Neuronal stem cell (in vitro differentiated cells): Measurements from ENCODE around the gene SCIN.

Source experiments
- DNase-seq: peaks from one replicate; pipeline ENCODE4 v3.0.0-alpha.2; 2013; ENCODE audit warnings: low spot score
- H2AFZ ChIP-seq: one replicate; pipeline ENCODE4 v1.6.1; 2013; ENCODE audit warnings: mild to moderate bottlenecking, low read length, inconsistent platforms
- H2AK5ac ChIP-seq: 2 replicates; pipeline ENCODE4 v1.6.1; 2013; ENCODE audit warnings: low read depth, mild to moderate bottlenecking, inconsistent platforms, low read length, moderate library complexity, mixed read lengths
- H2BK120ac ChIP-seq: 2 replicates; pipeline ENCODE4 v1.6.1; 2013; ENCODE audit warnings: low read depth, mild to moderate bottlenecking, inconsistent platforms, low read length, moderate library complexity, mixed read lengths
- H2BK12ac ChIP-seq: one replicate; pipeline ENCODE4 v1.6.1; 2013; ENCODE audit warnings: low read length, inconsistent platforms
- H2BK15ac ChIP-seq: 2 replicates; pipeline ENCODE4 v1.6.1; 2013; ENCODE audit warnings: mild to moderate bottlenecking, low read length, inconsistent platforms, mixed read lengths
- H2BK5ac ChIP-seq: one replicate; pipeline ENCODE4 v1.6.1; 2013; ENCODE audit warnings: inconsistent platforms, mild to moderate bottlenecking, low read length, moderate library complexity
- H3K14ac ChIP-seq: one replicate; pipeline ENCODE4 v1.6.1; 2013; ENCODE audit warnings: low read length, inconsistent platforms
- H3K18ac ChIP-seq: 2 replicates; pipeline ENCODE4 v1.6.1; 2013; ENCODE audit warnings: low read length, inconsistent platforms
- H3K23ac ChIP-seq: 2 replicates; pipeline ENCODE4 v1.6.1; 2013; ENCODE audit warnings: low read depth, mild to moderate bottlenecking, mixed read lengths, low read length, inconsistent platforms; ENCODE audit not compliant: poor library complexity
- H3K27ac ChIP-seq: replicated peaks from 3 replicates; pipeline ENCODE4 v1.5.1; 2013; ENCODE audit warnings: low read length, inconsistent platforms
- H3K27me3 ChIP-seq, 3 experiments: 2 replicates each; pipeline ENCODE4 v1.6.1; 2013; ENCODE audit warnings: low read length in 3 of 3, mild to moderate bottlenecking in 2 of 3, inconsistent platforms in 1 of 3, low read depth in 1 of 3, mixed read lengths in 1 of 3, moderate library complexity in 1 of 3; ENCODE audit not compliant: control insufficient read depth in 3 of 3, insufficient read depth in 3 of 3
- H3K36me3 ChIP-seq, 2 donors: replicated peaks in 1 of 2; 2 replicates each; pipeline ENCODE4 v1.6.1; 2013; ENCODE audit warnings: low read length in 2 of 2; ENCODE audit not compliant: control insufficient read depth in 2 of 2, insufficient read depth in 2 of 2
- H3K4ac ChIP-seq: 2 replicates; pipeline ENCODE4 v1.6.1; 2013; ENCODE audit warnings: inconsistent platforms, mild to moderate bottlenecking, low read length, moderate library complexity
- H3K4me1 ChIP-seq, 2 donors: 1 replicate in 1 of 2; 2 replicates in 1 of 2; pipeline ENCODE4 v1.6.1; 2013; ENCODE audit warnings: low read length in 2 of 2, low read depth in 1 of 2; ENCODE audit not compliant: control insufficient read depth in 2 of 2, insufficient read depth in 1 of 2
- H3K4me2 ChIP-seq: one replicate; pipeline ENCODE4 v1.6.1; 2013; ENCODE audit warnings: mild to moderate bottlenecking, low read length, inconsistent platforms; ENCODE audit not compliant: insufficient read depth, poor library complexity, severe bottlenecking
- H3K4me3 ChIP-seq, 2 donors: 2 replicates each; pipeline ENCODE4 v1.5.1; 2013; ENCODE audit warnings: low read length in 2 of 2, mild to moderate bottlenecking in 2 of 2, inconsistent platforms in 1 of 2, moderate library complexity in 1 of 2
- H3K79me1 ChIP-seq: one replicate; pipeline ENCODE4 v1.6.1; 2013; ENCODE audit warnings: low read depth, mild to moderate bottlenecking, inconsistent platforms, low read length, moderate library complexity
- H3K9ac ChIP-seq: one replicate; pipeline ENCODE4 v1.6.1; 2013; ENCODE audit warnings: mild to moderate bottlenecking, low read depth, low read length, inconsistent platforms; ENCODE audit not compliant: poor library complexity
- H3K9me3 ChIP-seq, 2 donors: replicated peaks in 1 of 2; 2 replicates each; pipeline versions ENCODE3 to v1.6.1; 2013; ENCODE audit warnings: low read length in 2 of 2, mild to moderate bottlenecking in 2 of 2, inconsistent platforms in 1 of 2, low read depth in 1 of 2, mixed read lengths in 1 of 2, moderate library complexity in 1 of 2; ENCODE audit not compliant: control insufficient read depth in 2 of 2, insufficient read depth in 1 of 2
- H4K8ac ChIP-seq: one replicate; pipeline ENCODE4 v1.6.1; 2013; ENCODE audit warnings: low read depth, mild to moderate bottlenecking, inconsistent platforms, low read length, moderate library complexity
- H4K91ac ChIP-seq: one replicate; pipeline ENCODE4 v1.6.1; 2013; ENCODE audit warnings: low read length, low read depth, mild to moderate bottlenecking, inconsistent platforms; ENCODE audit not compliant: poor library complexity
- WGBS, 2 donors: extraction: QIAGEN DNeasy Blood & Tissue Kit; methylation state at CpG; one replicate each; pipeline ENCODE4 v1.1.7; 2013; ENCODE audit warnings: missing lambda C conversion rate in 2 of 2, mixed read lengths in 1 of 2; ENCODE audit not compliant: insufficient read length in 2 of 2, insufficient replicate concordance in 1 of 2; ENCODE audit errors: extremely low coverage in 2 of 2; 5-methylcytosine and 5-hydroxymethylcytosine counted together

SCIN gene

DNA sequence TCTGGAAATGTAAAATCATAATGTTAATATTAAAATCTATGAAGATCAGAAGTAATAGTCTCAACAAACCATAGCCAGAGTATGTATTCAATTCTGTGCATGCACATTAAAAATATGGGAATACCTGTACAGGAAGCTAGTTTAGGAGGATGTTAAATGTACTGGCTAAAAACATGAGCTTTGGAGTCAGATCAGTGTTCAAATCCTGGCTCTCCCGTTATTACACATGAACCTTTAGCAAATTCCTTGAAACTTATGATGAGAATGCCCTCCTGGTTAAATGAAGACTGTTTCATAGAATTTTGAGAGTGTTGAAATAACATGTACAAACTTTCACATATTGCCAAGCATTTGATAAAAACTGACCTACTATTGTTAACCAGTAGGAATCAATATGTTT lies 121.5 kb downstream of the SCIN start:
- Histone ChIP-seq H3K4me3 (no peak overlapping the region), H3K23ac (no peak overlapping the region), H2AFZ (no peak overlapping the region), H3K79me1 (no peaks in the 10 kb centered on the region), H2BK12ac (no peak overlapping the region), H3K14ac (no peak overlapping the region), H3K27ac (no peak overlapping the region), H3K27me3 (no peaks in the 10 kb centered on the region), H2BK5ac (no peak overlapping the region), H4K91ac (no peak overlapping the region), H2BK120ac (no peak overlapping the region), H3K4me1 (no peaks in the 10 kb centered on the region), H3K9me3 (peaks cover 0 to 3% of the 10 kb centered on the region in 2 donors), H3K4me2 (no peak overlapping the region), H2BK15ac (no peak overlapping the region), H2AK5ac (no peak overlapping the region), H4K8ac (no peak overlapping the region), H3K9ac (no peak overlapping the region), H3K18ac (no peak overlapping the region), H3K36me3 (peaks cover 0 to 53% of the 10 kb centered on the region in 2 donors), H3K4ac (no peak overlapping the region)
- no peak for DNase-seq
- no CpG with 5 or more reads among the region's 1 CpG for WGBS, 2 donors

- Histone ChIP-seq H2BK12ac (no peak overlapping the region), H2BK5ac (no peak overlapping the region), H2AK5ac (no peak overlapping the region), H3K79me1 (no peaks in the 10 kb centered on the region), H3K36me3 (peaks cover 0 to 55% of the 10 kb centered on the region in 2 donors), H3K4me3 (no peak overlapping the region), H3K18ac (no peak overlapping the region), H3K23ac (no peak overlapping the region), H4K8ac (no peak overlapping the region), H3K4me1 (no peaks in the 10 kb centered on the region), H3K4ac (no peak overlapping the region), H3K9ac (no peak overlapping the region), H2BK15ac (no peak overlapping the region), H2BK120ac (no peak overlapping the region), H4K91ac (no peak overlapping the region), H3K14ac (no peak overlapping the region), H3K9me3 (peaks cover 0 to 3% of the 10 kb centered on the region in 2 donors), H3K4me2 (no peak overlapping the region), H3K27me3 (no peaks in the 10 kb centered on the region), H3K27ac (no peak overlapping the region), H2AFZ (no peak overlapping the region)
- no peak for DNase-seq
- WGBS, 2 donors = no CpG with 5 or more reads among the region's 3 CpGs
Measured at GRCh38 chr7:12692479-12693259, 122.1 kb downstream of the SCIN start.

DNA sequence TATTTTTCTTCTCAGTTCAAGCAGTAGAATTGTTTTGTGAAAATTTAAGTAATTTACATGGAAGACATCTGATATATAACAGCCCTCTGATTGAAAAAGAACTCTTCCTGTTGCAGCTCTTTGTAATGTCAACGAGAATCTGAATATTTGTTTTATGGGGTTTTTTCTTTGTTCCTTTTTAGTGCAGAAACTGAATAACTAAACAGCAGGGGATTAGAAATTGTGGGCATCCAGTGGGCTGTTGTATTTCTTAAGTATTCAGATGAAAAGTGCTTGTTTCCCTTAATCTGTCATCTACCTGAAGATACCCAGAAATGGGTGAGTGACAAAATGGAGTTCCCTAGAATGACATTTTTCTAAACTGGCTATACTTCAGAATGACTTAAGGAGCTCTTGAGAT lies 124.3 kb downstream of the SCIN start:
- Histone ChIP-seq H3K9ac (no peak overlapping the region), H4K91ac (no peak overlapping the region), H2AFZ (no peak overlapping the region), H2AK5ac (no peak overlapping the region), H3K79me1 (no peaks in the 10 kb centered on the region), H3K18ac (no peak overlapping the region), H3K27ac (no peak overlapping the region), H3K4me2 (no peak overlapping the region), H2BK15ac (no peak overlapping the region), H3K23ac (no peak overlapping the region), H3K36me3 (peaks cover 0 to 52% of the 10 kb centered on the region in 2 donors), H3K4me3 (no peak overlapping the region), H4K8ac (no peak overlapping the region), H3K27me3 (no peaks in the 10 kb centered on the region), H3K4me1 (no peaks in the 10 kb centered on the region), H3K9me3 (peaks cover 0 to 6% of the 10 kb centered on the region in 2 donors), H3K14ac (no peak overlapping the region), H2BK120ac (no peak overlapping the region), H2BK12ac (no peak overlapping the region), H3K4ac (no peak overlapping the region), H2BK5ac (no peak overlapping the region)
- no CpG with 5 or more reads among the region's 1 CpG for WGBS, 2 donors
- DNase-seq = no peak

GRCh38 chr7:12695965-12696364 lies 125.4 kb downstream of the SCIN start:
- H4K91ac ChIP-seq = no peak overlapping the region
- H2BK120ac ChIP-seq = no peak overlapping the region
- H3K14ac ChIP-seq = no peak overlapping the region
- H4K8ac ChIP-seq = no peak overlapping the region
- peaks cover 0 to 17% of the 10 kb centered on the region in 2 donors for H3K9me3 ChIP-seq
- no peak overlapping the region for H2AK5ac ChIP-seq
- peaks cover 0 to 51% of the 10 kb centered on the region in 2 donors for H3K36me3 ChIP-seq
- no peak overlapping the region for H3K23ac ChIP-seq
- H3K9ac ChIP-seq = no peak overlapping the region
- H2BK15ac ChIP-seq = no peak overlapping the region
- H2AFZ ChIP-seq = no peak overlapping the region
- no peak overlapping the region for H3K4ac ChIP-seq
- no peak overlapping the region for H2BK5ac ChIP-seq
- no peak for DNase-seq
- H3K18ac ChIP-seq = no peak overlapping the region
- H3K27ac ChIP-seq = no peak overlapping the region
- H3K4me1 ChIP-seq = no peaks in the 10 kb centered on the region
- H3K4me3 ChIP-seq = no peak overlapping the region
- no CpG with 5 or more reads among the region's 1 CpG for WGBS, 2 donors
- H3K27me3 ChIP-seq = no peaks in the 10 kb centered on the region
- no peak overlapping the region for H3K4me2 ChIP-seq
- H3K79me1 ChIP-seq = no peaks in the 10 kb centered on the region
- H2BK12ac ChIP-seq = no peak overlapping the region
